Measurements from ENCODE around the gene CTNND1. TPM values are rescaled to one million over a fixed set of nuclear protein-coding genes. Genes with fewer than 3 reads are reported as not detected.

The CTNND1 gene
- total RNA-seq, 2 experiments from 2014 or later: 5.5 to 8.5 TPM

DNA sequence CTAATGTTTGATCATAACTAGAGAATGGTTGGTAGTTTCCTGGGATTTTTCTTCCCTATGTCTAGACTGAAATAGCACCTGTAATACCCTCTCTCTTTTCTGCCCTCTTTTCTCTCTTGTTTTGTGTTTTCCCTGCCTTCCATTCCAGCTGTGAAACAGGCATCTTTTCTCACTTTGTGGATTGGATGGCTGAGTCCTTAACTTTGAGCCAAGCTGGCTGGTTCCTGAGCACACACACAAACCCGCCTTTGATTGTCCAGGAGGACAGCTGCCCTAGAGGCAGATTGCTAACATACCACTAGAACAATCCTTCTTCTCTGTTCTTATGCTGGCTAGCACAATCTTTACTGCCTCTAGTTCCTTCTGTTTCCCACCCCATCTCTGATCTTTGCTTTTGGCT is 17.7 kb downstream of the CTNND1 start:
- Mint-ChIP-seq H3K4me1 (ENCODE audit: low read depth) (peaks cover 25% of the 10 kb centered on the region), H3K9me3 (no peaks in the 10 kb centered on the region), H3K36me3 (ENCODE audit: low read depth) (no peaks in the 10 kb centered on the region), H3K4me3 (no peak overlapping the region), H3K27me3 (ENCODE audit: low read depth) (no peaks in the 10 kb centered on the region), H3K27ac (no peak overlapping the region)
- DNase-seq: no peak
- CTCF ChIA-PET: interaction anchor here (0.9 to 1.0 kb wide), 3 partner anchors 19 to 745 kb away, joined by 3 to 4 read pairs (median 3); no protein-coding TSS in a partner anchor
- intact Hi-C loops (cut with micrococcal nuclease): no loop called here

- Mint-ChIP-seq H3K4me1 (ENCODE audit: low read depth) (peaks cover 25% of the 10 kb centered on the region), H3K4me3 (no peak overlapping the region), H3K9me3 (no peaks in the 10 kb centered on the region), H3K27ac (no peak overlapping the region), H3K36me3 (ENCODE audit: low read depth) (no peaks in the 10 kb centered on the region), H3K27me3 (ENCODE audit: low read depth) (no peaks in the 10 kb centered on the region)
- CTCF ChIA-PET: interaction anchor here (1.1 to 1.2 kb wide), 2 partner anchors 9 to 17 kb away, joined by 3 read pairs; no protein-coding TSS in a partner anchor
- no peak for DNase-seq
- intact Hi-C loops (cut with micrococcal nuclease): no loop called here
Measured at GRCh38 chr11:57781529-57781943, 19.9 kb downstream of the CTNND1 start.

DNA sequence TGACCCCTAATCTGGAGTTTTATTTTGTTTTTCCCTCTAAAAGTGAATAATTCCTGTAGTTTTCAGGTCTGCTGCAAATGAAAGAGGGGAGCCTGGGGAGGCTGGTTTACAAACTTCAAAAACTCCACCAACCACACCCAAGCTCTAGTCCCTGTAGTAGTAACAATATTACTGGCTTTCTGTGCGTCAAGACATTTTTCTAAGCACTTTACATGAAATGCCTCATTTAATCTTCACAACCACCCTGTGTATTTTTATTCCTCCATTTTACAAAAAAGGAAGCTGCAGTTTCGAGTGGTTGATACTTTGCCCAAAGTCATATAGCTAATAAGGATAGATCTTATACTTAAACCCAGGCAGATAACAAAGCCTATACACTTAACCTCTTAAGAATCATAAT is 23.5 kb downstream of the CTNND1 start:
- Mint-ChIP-seq H3K4me3 (no peak overlapping the region), H3K36me3 (ENCODE audit: low read depth) (no peaks in the 10 kb centered on the region), H3K27ac (no peak overlapping the region), H3K27me3 (ENCODE audit: low read depth) (no peaks in the 10 kb centered on the region), H3K4me1 (ENCODE audit: low read depth) (peaks cover 10% of the 10 kb centered on the region), H3K9me3 (no peaks in the 10 kb centered on the region)
- DNase-seq: no peak
- intact Hi-C loops (cut with micrococcal nuclease): no loop called here
- CTCF ChIA-PET: interaction anchor here (0.7 to 1.3 kb wide), 2 partner anchors 15 to 701 kb away, joined by 3 to 6 read pairs; no protein-coding TSS in a partner anchor

DNA sequence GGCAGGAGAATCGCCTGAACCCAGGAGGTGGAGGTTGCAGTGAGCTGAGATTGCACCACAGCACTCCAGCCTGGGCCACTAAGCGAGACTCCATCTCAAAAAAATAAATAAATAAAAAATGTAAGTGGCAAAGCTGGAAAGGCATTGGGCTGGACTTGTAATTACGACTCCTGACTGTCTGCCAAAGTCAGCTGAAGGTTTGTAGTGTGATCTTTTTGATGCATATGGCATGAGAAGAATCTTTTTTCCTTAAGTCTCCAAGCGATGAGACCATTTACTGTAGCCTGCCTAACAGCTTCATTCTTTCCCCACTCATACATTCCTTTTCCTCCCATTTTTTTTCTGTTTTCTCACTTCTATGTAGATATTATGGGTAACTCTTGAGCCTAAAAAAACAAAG is 24.8 kb downstream of the CTNND1 start:
- CTCF ChIA-PET: interaction anchor here (1.0 kb wide), 1 partner anchor 14 kb away, joined by 3 read pairs; no protein-coding TSS in a partner anchor
- Mint-ChIP-seq H3K4me3 (no peak overlapping the region), H3K36me3 (ENCODE audit: low read depth) (no peaks in the 10 kb centered on the region), H3K27me3 (ENCODE audit: low read depth) (no peaks in the 10 kb centered on the region), H3K27ac (no peak overlapping the region), H3K4me1 (ENCODE audit: low read depth) (peaks cover 12% of the 10 kb centered on the region), H3K9me3 (no peaks in the 10 kb centered on the region)
- intact Hi-C loops (cut with micrococcal nuclease): no loop called here
- DNase-seq: no peak

DNA sequence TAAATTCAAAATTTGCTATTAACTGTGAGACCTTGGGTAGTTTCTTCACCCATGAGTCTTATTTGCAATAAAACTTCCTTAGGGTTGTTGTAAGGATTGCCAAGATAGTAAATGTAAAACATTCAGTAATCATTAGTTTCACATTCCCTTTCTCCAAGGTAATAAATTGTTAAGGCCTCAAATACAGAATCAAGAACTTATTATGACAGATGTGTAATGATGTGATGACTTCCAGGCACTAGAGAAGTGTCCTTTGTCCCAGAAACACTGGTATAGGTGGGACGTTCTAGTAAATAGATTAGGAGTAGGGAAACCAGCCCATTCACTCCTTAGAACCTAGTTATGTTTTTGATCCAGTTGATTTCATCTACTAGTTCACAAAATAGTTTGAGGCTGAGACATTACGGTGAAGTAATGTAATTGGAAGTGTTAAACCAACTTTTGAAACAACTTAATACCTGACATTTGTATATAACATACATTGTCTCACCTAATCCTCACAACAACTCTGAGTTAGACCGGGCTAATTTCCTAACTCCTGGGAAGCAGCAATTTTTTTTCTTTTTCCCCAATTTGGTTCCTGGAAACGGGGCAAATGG is 25.5 kb downstream of the CTNND1 start:
- peaks cover 14% of the 10 kb centered on the region for H3K4me1 Mint-ChIP-seq (ENCODE audit: low read depth)
- no peaks in the 10 kb centered on the region for H3K36me3 Mint-ChIP-seq (ENCODE audit: low read depth)
- intact Hi-C loops (cut with micrococcal nuclease): no loop called here
- CTCF ChIA-PET: no interaction called here
- no peaks in the 10 kb centered on the region for H3K27me3 Mint-ChIP-seq (ENCODE audit: low read depth)
- no peaks in the 10 kb centered on the region for H3K9me3 Mint-ChIP-seq
- DNase-seq: no peak
- no peak overlapping the region for H3K27ac Mint-ChIP-seq
- H3K4me3 Mint-ChIP-seq: no peak overlapping the region

GRCh38 chr11:57787920-57788702 is 26.5 kb downstream of the CTNND1 start:
- Mint-ChIP-seq H3K4me3 (no peak overlapping the region), H3K9me3 (no peaks in the 10 kb centered on the region), H3K36me3 (ENCODE audit: low read depth) (no peaks in the 10 kb centered on the region), H3K4me1 (ENCODE audit: low read depth) (peaks cover 23% of the 10 kb centered on the region), H3K27ac (no peak overlapping the region), H3K27me3 (ENCODE audit: low read depth) (no peaks in the 10 kb centered on the region)
- no peak for DNase-seq
- CTCF ChIA-PET: interaction anchor here (1.1 kb wide), 1 partner anchor 13 kb away, joined by 6 read pairs; no protein-coding TSS in a partner anchor
- intact Hi-C loops (cut with micrococcal nuclease): no loop called here

DNA sequence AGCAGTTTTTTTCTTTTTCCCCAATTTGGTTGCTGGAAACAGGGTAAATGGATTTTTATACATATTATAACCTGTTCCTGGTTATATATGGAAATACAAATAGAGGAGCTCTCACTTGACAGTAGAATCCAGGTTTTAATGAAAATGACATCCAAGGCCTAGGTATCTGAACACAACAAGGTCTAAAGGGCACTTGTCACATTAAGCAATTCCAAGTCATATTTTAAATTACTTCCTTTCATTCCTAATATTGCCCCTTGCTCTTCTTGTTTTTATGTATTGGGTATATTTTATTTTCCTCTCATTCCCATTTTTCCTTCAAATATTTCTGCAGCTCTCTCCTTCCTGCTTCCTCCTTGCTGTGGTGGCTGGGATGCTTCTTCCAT is 27.1 kb downstream of the CTNND1 start:
- CTCF ChIA-PET: interaction anchor here (1.1 kb wide), 1 partner anchor 12 kb away, joined by 6 read pairs; no protein-coding TSS in a partner anchor
- Mint-ChIP-seq H3K4me3 (no peak overlapping the region), H3K4me1 (ENCODE audit: low read depth) (peaks cover 29% of the 10 kb centered on the region), H3K9me3 (no peaks in the 10 kb centered on the region), H3K36me3 (ENCODE audit: low read depth) (no peaks in the 10 kb centered on the region), H3K27ac (no peak overlapping the region), H3K27me3 (ENCODE audit: low read depth) (no peaks in the 10 kb centered on the region)
- intact Hi-C loops (cut with micrococcal nuclease): no loop called here
- no peak for DNase-seq

GRCh38 chr11:57791321-57792059 is 29.9 kb downstream of the CTNND1 start:
- CTCF ChIA-PET: interaction anchor here (0.6 to 1.2 kb wide), 6 partner anchors 9 to 1410 kb away, joined by 3 to 4 read pairs (median 3); partner anchors contain the start of gene CTNND1
- Mint-ChIP-seq H3K9me3 (no peaks in the 10 kb centered on the region), H3K27me3 (ENCODE audit: low read depth) (no peaks in the 10 kb centered on the region), H3K4me1 (ENCODE audit: low read depth) (peaks cover 34% of the 10 kb centered on the region), H3K36me3 (ENCODE audit: low read depth) (no peaks in the 10 kb centered on the region), H3K4me3 (peak overlapping the region; percentile 59), H3K27ac (peak overlapping the region; percentile 94)
- intact Hi-C loops (cut with micrococcal nuclease): loop anchor here (1.0 to 2.0 kb wide), 10 partner anchors 31 to 785 kb away; partner anchors contain the start of genes CLP1, MED19, SELENOH and TIMM10
- DNase-seq: no peak

GRCh38 chr11:57792060-57792541 is 30.5 kb downstream of the CTNND1 start:
- intact Hi-C loops (cut with micrococcal nuclease): loop anchor here (1.0 to 2.0 kb wide), 10 partner anchors 32 to 785 kb away; partner anchors contain the start of genes CLP1, MED19, SELENOH and TIMM10
- Mint-ChIP-seq H3K27ac (peak overlapping the region; percentile 94), H3K4me3 (peak overlapping the region; percentile 59), H3K36me3 (ENCODE audit: low read depth) (no peaks in the 10 kb centered on the region), H3K27me3 (ENCODE audit: low read depth) (no peaks in the 10 kb centered on the region), H3K9me3 (no peaks in the 10 kb centered on the region), H3K4me1 (ENCODE audit: low read depth) (peaks cover 34% of the 10 kb centered on the region)
- CTCF ChIA-PET: interaction anchor here (0.6 to 1.2 kb wide), 6 partner anchors 8 to 1409 kb away, joined by 3 to 4 read pairs (median 3); partner anchors contain the start of gene CTNND1
- DNase-seq: peak; percentile 87

DNA sequence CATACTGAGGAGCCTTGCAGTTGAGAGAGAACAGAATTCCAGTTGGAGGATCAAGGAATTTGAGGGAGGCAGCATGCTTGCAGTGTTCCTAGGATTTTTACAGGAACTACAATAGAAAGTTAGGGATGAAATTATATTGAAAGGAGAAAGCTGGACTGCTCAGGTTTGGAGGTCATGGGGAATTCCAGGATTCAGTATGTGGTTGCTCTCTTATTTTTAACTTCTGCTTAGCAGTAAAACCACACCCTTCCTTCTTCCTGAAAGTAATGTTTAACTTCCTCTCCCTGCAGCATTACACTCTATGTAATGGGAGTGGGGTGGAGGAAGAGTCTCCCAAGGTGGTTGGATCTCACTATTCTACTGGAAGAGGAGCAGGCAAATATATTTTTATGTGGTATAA is 31.3 kb downstream of the CTNND1 start:
- Mint-ChIP-seq H3K27ac (peak overlapping the region; percentile 94), H3K27me3 (ENCODE audit: low read depth) (no peaks in the 10 kb centered on the region), H3K4me1 (ENCODE audit: low read depth) (peaks cover 34% of the 10 kb centered on the region), H3K9me3 (no peaks in the 10 kb centered on the region), H3K4me3 (peak overlapping the region; percentile 53), H3K36me3 (ENCODE audit: low read depth) (no peaks in the 10 kb centered on the region)
- intact Hi-C loops (cut with micrococcal nuclease): loop anchor here (1.0 to 2.0 kb wide), 10 partner anchors 33 to 784 kb away; partner anchors contain the start of genes CLP1, MED19, SELENOH and TIMM10
- CTCF ChIA-PET: interaction anchor here (0.8 to 0.9 kb wide), 2 partner anchors 8 to 148 kb away, joined by 3 to 4 read pairs; no protein-coding TSS in a partner anchor
- no peak for DNase-seq

DNA sequence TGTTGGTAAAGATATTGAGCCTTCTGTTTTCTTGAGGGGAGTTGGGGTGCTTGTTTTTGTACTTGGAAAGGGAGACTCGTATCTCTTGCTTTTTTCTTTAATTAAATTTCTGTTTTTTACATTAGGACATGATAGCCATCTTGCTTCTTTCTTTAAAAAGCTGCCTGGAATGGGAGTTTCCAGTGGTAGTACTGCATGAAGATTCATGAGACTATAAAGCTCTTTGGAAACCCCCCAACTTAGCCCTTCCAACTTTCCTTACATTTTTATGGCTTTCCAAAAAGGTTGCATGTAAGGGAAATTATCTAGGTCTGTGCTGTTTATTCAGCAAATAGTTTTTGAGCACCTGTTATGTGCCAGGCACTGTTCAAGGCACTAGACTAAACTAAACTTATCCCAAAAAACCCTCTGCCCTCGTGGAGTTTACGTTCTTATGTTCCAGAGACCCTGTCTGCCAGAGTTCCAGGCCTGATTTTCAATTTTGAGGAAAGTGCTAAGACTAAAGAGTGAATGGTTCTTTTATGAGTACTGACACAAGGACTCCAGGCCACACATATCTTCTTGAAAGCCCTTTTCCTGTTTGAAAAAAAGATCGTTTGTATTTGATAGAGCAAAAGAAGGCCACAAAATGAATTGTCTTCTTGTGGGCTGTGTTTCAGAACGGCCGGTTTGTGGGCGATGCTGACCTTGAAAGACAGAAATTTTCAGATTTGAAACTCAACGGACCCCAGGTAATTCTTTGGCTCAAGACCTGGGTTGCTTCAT is 31.9 kb downstream of the CTNND1 start:
- Mint-ChIP-seq H3K27ac (peak overlapping the region; percentile 94), H3K4me1 (ENCODE audit: low read depth) (peaks cover 37% of the 10 kb centered on the region), H3K4me3 (no peak overlapping the region), H3K9me3 (no peaks in the 10 kb centered on the region), H3K36me3 (ENCODE audit: low read depth) (no peaks in the 10 kb centered on the region), H3K27me3 (ENCODE audit: low read depth) (no peaks in the 10 kb centered on the region)
- CTCF ChIA-PET: interaction anchor here (0.9 kb wide), 1 partner anchor 149 kb away, joined by 3 read pairs; no protein-coding TSS in a partner anchor
- intact Hi-C loops (cut with micrococcal nuclease): loop anchor here (2.0 kb wide), 7 partner anchors 81 to 783 kb away; partner anchors contain the start of genes CLP1, MED19, TIMM10 and TMX2
- no peak for DNase-seq
